IMR-90 (cell line): ENCODE results near the gene PUS7L. TPM values are rescaled to one million over a fixed set of nuclear protein-coding genes. Genes with fewer than 3 reads are reported as not detected.

ENCODE experiments used
- FOS ChIP-seq: fragments of 150-350 bp; IDR thresholded peaks from 2 replicates; pipeline ENCODE4 v1.6.1; 2016; ENCODE audit warnings: low read depth, low read length
- MAZ ChIP-seq: IDR thresholded peaks from 2 replicates; pipeline ENCODE4 v1.6.1; 2012; ENCODE audit warnings: low read depth, mild to moderate bottlenecking, low read length, improper control_type of control experiment, moderate library complexity, borderline replicate concordance
- NFE2L2 ChIP-seq: fragments of 150-350 bp; IDR thresholded peaks from 2 replicates; pipeline ENCODE4 v1.6.1; 2016; ENCODE audit warnings: low read depth, mild to moderate bottlenecking, low read length
- RCOR1 ChIP-seq: IDR thresholded peaks from 2 replicates; pipeline ENCODE4 v1.6.1; 2012; ENCODE audit warnings: mild to moderate bottlenecking, low read length, improper control_type of control experiment; ENCODE audit not compliant: insufficient replicate concordance
- polyA plus RNA-seq, 3 experiments: library from polyadenylated mRNA; depleted of rRNA; stranded (reverse); fragments of >200 nt; gene quantifications; 2 replicates each; pipeline ENCODE4 v1.2.3, GENCODE V29; 2012; ENCODE audit warnings: low replicate concordance in 1 of 3
- total RNA-seq: library from RNA; depleted of rRNA; stranded (reverse); fragments of >200 nt; gene quantifications from 2 replicates; pipeline ENCODE4 v1.2.3, GENCODE V29; 2012

Gene PUS7L
- total and polyA plus RNA-seq, 2 of the 4 experiments (the other 2 are of a cell fraction): 5.1 to 44.8 TPM

DNA sequence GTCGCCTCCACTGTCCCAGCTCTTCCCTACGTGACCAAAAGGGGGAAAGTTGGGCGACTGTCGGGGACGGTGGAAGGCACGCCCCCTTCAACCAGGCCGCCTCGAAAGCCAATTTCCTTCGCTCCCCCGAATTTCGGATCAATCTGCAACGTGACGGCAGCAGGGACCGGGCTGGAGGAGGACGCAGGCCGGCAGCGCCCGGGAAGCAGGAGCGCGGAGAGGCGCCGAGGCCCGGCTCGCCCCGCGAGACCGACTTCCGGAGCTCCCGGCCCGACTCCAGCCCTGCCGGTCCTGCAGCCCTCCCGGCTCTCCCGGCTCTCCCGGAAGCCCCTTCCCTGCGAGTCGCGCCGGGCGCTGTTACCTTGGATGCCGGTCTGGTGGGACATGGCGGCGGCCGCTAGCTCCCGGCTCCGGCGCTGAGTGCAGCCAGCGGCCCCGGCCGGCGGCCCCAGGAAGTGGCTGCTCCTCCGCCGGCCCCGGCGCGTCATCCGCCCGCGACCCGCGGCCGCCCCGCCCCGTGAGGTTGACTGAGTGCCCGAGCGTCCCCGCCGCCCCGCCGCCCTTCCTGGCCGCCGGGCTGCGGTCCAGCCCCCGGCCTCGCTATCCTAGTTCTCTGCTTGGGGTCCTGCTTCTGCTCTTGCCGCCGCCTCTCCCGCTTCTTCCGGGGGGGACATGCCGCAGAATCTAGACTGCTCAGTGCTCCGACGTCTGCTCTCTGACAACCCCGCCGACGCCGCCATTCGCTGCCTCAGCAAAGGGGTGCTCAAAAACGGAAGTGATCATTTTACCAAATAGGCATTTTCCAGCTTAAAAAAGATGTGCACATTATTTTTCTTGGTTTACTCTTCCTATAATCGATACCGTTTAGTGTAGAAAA, 47.5 kb upstream of the PUS7L start, which contains the start of gene TWF1 (continued):
- peak; percentile 80; the same call in 1 of the 2 replicates for TF ChIP-seq MAZ
- no peak for TF ChIP-seq NFE2L2
- TF ChIP-seq RCOR1: no peak
- TF ChIP-seq FOS: no peak
